Calu3 (cell line): ENCODE results near the gene SYAP1. TPM values are rescaled to one million over a fixed set of nuclear protein-coding genes. Genes with fewer than 3 reads are reported as not detected.
"Not testable (repeated sequence)": the region's sequence is repeated elsewhere in the genome, so short reads cannot be mapped to it uniquely, and the experiment has no call there.

ENCODE experiments used
- BruUV-seq: library from RNA; stranded (reverse); fragments of 400-500 nt; replicated peaks from 2 replicates; lab custom pipeline; 2021; lab: Mats Ljungman, UMichigan
- CTCF ChIA-PET: fragments of 300-600 bp; sonication (Branson Sonifier 250); formaldehyde crosslinking; loops from one replicate; lab custom pipeline; 2022; ENCODE audit warnings: antibody characterized with exemption; lab: Charles Lee
- DNase-seq: peaks from one replicate; pipeline ENCODE4 v3.0.0; 2022
- H3K27ac Mint-ChIP-seq: one replicate; pipeline ENCODE4 v1.8.0; 2022; ENCODE audit warnings: mixed read lengths; ENCODE audit not compliant: unreplicated experiment
- H3K27me3 Mint-ChIP-seq: one replicate; pipeline ENCODE4 v1.8.0; 2022; ENCODE audit warnings: mixed read lengths; ENCODE audit not compliant: unreplicated experiment
- H3K36me3 Mint-ChIP-seq: one replicate; pipeline ENCODE4 v1.8.0; 2022; ENCODE audit warnings: mild to moderate bottlenecking, moderate library complexity, mixed read lengths; ENCODE audit not compliant: insufficient read depth, unreplicated experiment
- H3K4me1 Mint-ChIP-seq: one replicate; pipeline ENCODE4 v1.8.0; 2022; ENCODE audit warnings: mild to moderate bottlenecking, low read depth, mixed read lengths; ENCODE audit not compliant: unreplicated experiment
- H3K4me3 Mint-ChIP-seq: one replicate; pipeline ENCODE4 v1.8.0; 2022; ENCODE audit warnings: mild to moderate bottlenecking, low read depth, moderate library complexity, mixed read lengths; ENCODE audit not compliant: unreplicated experiment
- H3K9me3 Mint-ChIP-seq: one replicate; pipeline ENCODE4 v1.8.0; 2022; ENCODE audit warnings: low read depth, mixed read lengths; ENCODE audit not compliant: unreplicated experiment
- intact Hi-C: fragments of 100-400 bp; cut with micrococcal nuclease; formaldehyde crosslinking; loops from one replicate; pipeline ENCODE4 v1.10.0; 2022; ENCODE audit not compliant: unreplicated experiment
- total RNA-seq: library from RNA; stranded (reverse); gene quantifications from 2 replicates; pipeline ENCODE4 v1.2.3, GENCODE V29; 2022
- TF ChIP-seq, protein P1 (sequence below): fragments of 200-600 bp; IDR thresholded peaks from one replicate; pipeline ENCODE4 v1.8.0; 2022; ENCODE audit warnings: antibody characterized with exemption; ENCODE audit not compliant: unreplicated experiment

The SYAP1 gene
- total RNA-seq, 1 experiment from 2014 or later: 40.7 TPM

GRCh38 chrX:16711219-16711811 lies 8.1 kb upstream of the SYAP1 start:
- Mint-ChIP-seq H3K4me3 (peak overlapping the region; percentile 89), H3K36me3 (peaks cover 28% of the 10 kb centered on the region), H3K27ac (peak overlapping the region; percentile 65), H3K27me3 (no peaks in the 10 kb centered on the region), H3K4me1 (peaks cover 24% of the 10 kb centered on the region), H3K9me3 (no peaks in the 10 kb centered on the region)
- TF ChIP-seq, protein P1, sequence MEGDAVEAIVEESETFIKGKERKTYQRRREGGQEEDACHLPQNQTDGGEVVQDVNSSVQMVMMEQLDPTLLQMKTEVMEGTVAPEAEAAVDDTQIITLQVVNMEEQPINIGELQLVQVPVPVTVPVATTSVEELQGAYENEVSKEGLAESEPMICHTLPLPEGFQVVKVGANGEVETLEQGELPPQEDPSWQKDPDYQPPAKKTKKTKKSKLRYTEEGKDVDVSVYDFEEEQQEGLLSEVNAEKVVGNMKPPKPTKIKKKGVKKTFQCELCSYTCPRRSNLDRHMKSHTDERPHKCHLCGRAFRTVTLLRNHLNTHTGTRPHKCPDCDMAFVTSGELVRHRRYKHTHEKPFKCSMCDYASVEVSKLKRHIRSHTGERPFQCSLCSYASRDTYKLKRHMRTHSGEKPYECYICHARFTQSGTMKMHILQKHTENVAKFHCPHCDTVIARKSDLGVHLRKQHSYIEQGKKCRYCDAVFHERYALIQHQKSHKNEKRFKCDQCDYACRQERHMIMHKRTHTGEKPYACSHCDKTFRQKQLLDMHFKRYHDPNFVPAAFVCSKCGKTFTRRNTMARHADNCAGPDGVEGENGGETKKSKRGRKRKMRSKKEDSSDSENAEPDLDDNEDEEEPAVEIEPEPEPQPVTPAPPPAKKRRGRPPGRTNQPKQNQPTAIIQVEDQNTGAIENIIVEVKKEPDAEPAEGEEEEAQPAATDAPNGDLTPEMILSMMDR: no peak
- no TSS peak for BruUV-seq
- CTCF ChIA-PET: interaction anchor here (1.4 kb wide), 1 partner anchor 14 kb away, joined by 3 read pairs; no protein-coding TSS in a partner anchor
- intact Hi-C loops: no loop called here
- DNase-seq: no peak

DNA sequence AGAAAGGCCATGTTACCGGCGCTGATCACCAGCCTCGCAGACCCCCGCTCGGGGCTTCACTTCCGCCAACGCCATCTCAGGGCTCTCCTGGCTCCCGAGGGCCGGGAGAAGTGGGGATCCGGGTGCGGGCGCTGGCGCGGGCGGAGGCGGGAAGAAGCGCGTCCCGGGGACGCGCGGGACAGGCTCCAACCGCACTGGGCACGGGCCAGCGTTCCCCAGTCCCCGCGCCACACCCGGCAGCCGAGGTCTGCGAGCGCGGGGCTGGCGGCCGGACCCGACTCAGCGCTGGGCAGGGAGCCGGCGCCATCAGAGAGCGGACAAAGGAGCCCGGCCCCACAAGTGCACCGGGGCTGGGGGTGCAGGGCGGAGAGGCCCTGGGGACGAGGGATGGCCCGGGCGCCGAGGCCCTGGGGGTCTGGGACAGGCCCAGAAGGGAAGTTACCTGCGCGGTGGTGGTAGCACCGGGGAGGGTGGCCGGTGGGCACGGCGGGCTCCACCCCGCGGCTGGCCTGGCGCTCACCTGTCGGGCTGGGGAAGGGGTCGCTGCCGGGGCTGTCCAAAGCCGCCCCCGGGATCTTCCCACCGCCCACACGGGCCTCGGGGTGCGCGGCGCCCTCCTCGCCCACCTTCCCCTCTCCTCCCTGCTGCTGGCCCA lies 7.4 kb upstream of the SYAP1 start:
- TF ChIP-seq, protein P1: no peak
- intact Hi-C loops: no loop called here
- peaks cover 24% of the 10 kb centered on the region for H3K4me1 Mint-ChIP-seq
- CTCF ChIA-PET: interaction anchor here (0.6 to 1.3 kb wide), 2 partner anchors 15 to 170 kb away, joined by 3 read pairs; no protein-coding TSS in a partner anchor
- H3K36me3 Mint-ChIP-seq: peaks cover 28% of the 10 kb centered on the region
- no peaks in the 10 kb centered on the region for H3K27me3 Mint-ChIP-seq
- BruUV-seq: no TSS peak
- peak overlapping the region; percentile 82 for H3K27ac Mint-ChIP-seq
- peak overlapping the region; percentile 89 for H3K4me3 Mint-ChIP-seq
- DNase-seq: peak; percentile 27
- H3K9me3 Mint-ChIP-seq: no peaks in the 10 kb centered on the region

DNA sequence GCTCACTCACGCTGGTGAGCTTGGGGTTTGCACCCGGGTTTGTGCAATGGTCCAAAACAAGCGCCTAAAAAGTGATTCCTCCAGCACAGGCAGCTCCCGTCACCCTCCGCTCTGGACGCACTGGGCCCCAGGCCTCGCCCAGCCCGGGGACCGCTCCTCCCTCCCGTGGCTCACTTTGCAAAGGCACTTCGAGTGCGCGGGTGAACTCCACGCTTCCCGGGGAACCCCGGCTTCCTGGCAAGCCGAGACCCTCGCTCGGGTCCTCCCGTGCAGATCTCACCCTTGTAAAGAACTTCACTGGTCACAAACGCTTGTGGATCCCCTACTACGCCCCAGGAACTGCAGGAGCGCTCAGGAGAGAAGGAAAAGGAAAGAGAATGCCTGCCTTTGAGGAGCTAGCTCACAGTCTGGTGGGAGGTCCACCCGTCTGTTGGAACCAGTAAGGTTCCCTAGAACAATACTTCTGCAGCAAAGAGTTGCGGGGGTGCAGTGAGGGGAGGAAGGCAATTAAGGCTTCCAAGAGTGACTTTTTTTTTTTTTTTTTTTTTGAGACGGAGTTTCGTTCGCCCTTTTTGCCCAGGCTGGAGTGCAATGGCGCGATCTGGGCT lies 6.8 kb upstream of the SYAP1 start, which contains the start of gene CTPS2:
TSS of gene CTPS2 (minus strand) at position 122 of the 608 bp plus-strand sequence. CDS start 9,767 bp downstream, outside the sequence.
- Mint-ChIP-seq H3K27me3 (no peaks in the 10 kb centered on the region), H3K4me3 (peak within 1 kb of the TSS; percentile 89), H3K27ac (peak within 1 kb of the TSS; percentile 82), H3K9me3 (no peaks in the 10 kb centered on the region), H3K36me3 (peaks cover 28% of the 10 kb centered on the region), H3K4me1 (peaks cover 24% of the 10 kb centered on the region)
- TF ChIP-seq, protein P1: no peak
- CTCF ChIA-PET: interaction anchor here (0.6 to 1.3 kb wide), 2 partner anchors 15 to 169 kb away, joined by 3 read pairs; no protein-coding TSS in a partner anchor
- intact Hi-C loops: no loop called here
- peak; percentile 77 for DNase-seq
- BruUV-seq: no TSS peak

GRCh38 chrX:16714504-16714903 lies 4.9 kb upstream of the SYAP1 start:
- no TSS peak for BruUV-seq
- no peak for DNase-seq
- H3K4me3 Mint-ChIP-seq: no peak overlapping the region
- intact Hi-C loops: no loop called here
- no peaks in the 10 kb centered on the region for H3K9me3 Mint-ChIP-seq
- H3K27ac Mint-ChIP-seq: no peak overlapping the region
- peaks cover 35% of the 10 kb centered on the region for H3K36me3 Mint-ChIP-seq
- TF ChIP-seq, protein P1: no peak
- peaks cover 24% of the 10 kb centered on the region for H3K4me1 Mint-ChIP-seq
- no peaks in the 10 kb centered on the region for H3K27me3 Mint-ChIP-seq
- CTCF ChIA-PET: no interaction called here

GRCh38 chrX:16715638-16716037 lies 3.8 kb upstream of the SYAP1 start:
- H3K4me1 Mint-ChIP-seq: peaks cover 15% of the 10 kb centered on the region
- H3K27me3 Mint-ChIP-seq, DNase-seq, H3K4me3 Mint-ChIP-seq, BruUV-seq, H3K27ac Mint-ChIP-seq, CTCF ChIA-PET, H3K9me3 Mint-ChIP-seq, intact Hi-C loops: not testable (repeated sequence)
- H3K36me3 Mint-ChIP-seq: peaks cover 46% of the 10 kb centered on the region

- BruUV-seq, H3K27ac Mint-ChIP-seq, intact Hi-C loops, DNase-seq, H3K9me3 Mint-ChIP-seq, H3K27me3 Mint-ChIP-seq, H3K4me1 Mint-ChIP-seq, CTCF ChIA-PET, H3K4me3 Mint-ChIP-seq: not testable (repeated sequence)
- peaks cover 45% of the 10 kb centered on the region for H3K36me3 Mint-ChIP-seq
Observed at GRCh38 chrX:16716451-16716850, 3.0 kb upstream of the SYAP1 start.
